ENCODE measurements around the gene MYEF2.
A peak's percentile ranks its signal among the peaks of the same experiment; 100 is the strongest.

Gene MYEF2, protein sequence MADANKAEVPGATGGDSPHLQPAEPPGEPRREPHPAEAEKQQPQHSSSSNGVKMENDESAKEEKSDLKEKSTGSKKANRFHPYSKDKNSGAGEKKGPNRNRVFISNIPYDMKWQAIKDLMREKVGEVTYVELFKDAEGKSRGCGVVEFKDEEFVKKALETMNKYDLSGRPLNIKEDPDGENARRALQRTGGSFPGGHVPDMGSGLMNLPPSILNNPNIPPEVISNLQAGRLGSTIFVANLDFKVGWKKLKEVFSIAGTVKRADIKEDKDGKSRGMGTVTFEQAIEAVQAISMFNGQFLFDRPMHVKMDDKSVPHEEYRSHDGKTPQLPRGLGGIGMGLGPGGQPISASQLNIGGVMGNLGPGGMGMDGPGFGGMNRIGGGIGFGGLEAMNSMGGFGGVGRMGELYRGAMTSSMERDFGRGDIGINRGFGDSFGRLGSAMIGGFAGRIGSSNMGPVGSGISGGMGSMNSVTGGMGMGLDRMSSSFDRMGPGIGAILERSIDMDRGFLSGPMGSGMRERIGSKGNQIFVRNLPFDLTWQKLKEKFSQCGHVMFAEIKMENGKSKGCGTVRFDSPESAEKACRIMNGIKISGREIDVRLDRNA

DNA sequence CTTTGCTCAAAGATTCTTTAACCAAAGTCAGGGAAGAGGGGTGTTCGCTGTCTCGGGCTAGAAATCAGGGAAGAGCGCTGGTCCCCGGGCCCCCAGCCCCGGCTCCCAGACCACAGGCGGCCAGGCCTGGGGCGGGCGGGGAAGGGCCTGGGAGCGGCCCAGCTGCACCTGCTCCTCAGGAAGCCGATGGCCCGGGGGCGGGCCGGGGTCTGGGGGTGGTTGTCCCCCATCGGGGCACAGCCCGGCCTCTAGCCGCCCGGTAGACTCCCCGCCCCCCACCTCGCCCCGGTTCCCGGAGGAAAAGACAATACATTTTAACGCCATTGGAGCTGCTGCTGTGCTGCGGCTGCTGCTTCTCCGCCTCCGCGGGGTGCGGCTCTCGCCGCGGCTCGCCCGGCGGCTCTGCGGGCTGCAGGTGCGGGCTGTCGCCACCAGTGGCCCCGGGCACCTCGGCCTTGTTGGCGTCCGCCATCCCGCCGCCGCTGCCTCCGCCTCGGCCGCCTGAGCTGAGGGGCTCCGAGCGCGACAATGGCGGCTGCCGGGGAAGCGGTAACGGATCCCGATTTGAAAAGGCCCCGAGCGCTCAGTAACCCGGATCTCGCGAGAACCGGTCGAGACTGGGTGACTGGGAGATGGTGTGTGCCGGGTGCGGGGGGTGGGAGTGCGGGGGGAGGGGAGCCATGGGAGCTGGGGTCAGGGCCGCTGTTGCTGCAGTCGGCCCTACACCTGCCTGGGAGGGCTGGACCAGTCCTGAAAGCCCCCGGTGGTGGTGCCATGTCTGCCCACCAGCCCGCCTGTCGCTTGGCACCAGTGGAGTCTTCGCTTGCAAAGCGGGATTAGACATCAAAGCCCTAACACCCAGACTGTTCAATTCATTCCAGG lies at the start of gene MYEF2:
MYEF2 (minus strand) TSS at position 530 of the 882 bp plus-strand sequence; CDS start at position 472, 58 bp downstream.
- peak; percentile 63 to 69 for DNase-seq

DNA sequence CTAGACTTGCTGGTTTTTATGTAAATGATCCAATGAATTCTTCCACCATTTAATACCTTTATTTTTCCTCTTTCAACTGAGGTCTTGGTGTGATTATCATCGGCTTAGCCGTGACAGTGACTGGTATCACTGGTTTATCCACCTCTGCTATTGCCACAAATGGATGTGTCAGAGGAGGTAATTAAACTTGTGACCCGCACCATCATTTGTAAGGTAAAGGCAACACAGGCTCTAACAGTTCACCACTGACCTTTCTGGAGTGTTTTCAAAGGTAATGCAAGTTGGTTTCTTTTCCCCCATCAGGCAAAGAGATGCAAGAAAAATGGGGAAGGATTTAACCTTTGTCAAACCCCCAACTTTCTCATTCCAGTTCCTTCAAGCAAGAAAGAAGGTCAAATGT lies 47.7 kb upstream of the MYEF2 start:
- DNase-seq: no peak

DNA sequence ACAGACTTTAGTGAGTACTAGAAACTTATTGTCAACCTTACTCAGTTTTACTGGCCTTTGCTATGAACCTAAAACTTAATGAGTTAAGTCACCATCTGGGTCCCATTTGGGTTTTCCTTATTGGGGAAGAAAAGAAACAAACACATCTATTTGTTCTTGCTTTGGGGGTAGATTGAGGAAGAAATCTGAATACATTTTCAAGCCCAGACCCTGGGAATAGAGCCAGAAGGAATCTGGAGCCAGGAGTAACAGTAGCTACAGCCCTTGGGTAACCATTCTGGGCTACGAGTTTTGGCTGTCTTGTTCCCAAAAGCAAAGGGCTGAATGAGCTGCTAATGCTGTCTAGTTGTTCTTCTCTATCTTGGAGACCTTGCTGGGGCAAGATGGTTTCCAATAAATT lies 44.5 kb upstream of the MYEF2 start:
- no peak for DNase-seq

DNA sequence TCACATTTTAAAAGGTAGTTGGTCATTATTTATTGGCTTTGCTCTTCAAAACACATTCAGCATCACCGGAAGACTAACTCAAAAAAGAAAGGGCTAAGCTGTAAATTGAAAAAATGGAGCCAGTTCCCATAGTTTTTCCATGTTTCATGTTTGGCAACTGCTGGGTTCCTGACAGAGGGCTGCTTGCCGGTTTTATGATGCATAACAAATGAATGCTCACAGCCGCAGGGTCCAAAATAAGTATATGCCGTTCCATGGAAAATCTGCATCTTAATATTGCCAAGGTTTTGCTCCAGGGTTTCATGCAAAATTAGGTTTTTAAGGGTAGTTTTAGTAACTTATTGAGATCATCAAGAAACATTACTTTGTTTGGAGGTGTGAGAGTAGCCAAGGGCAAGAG lies 43.8 kb upstream of the MYEF2 start:
- no peak for DNase-seq

DNA sequence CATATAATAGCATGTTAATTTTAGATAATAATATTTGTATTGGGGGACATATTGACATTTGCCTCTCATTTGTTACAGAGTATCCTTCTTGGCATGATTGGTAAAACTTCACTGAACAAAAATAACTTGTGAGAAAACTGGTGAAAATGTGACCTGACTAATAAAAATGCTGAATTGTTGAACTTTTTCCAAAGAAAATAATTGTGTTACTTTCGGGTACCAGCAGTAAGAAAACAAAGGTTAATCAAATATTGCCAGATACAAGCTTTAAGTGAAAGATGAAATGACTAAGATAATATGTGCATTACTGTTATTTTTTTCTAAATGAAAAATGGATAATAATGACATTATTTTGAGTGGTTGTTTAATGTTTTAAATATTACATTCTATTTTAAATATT lies 43.2 kb upstream of the MYEF2 start:
- no peak for DNase-seq

DNA sequence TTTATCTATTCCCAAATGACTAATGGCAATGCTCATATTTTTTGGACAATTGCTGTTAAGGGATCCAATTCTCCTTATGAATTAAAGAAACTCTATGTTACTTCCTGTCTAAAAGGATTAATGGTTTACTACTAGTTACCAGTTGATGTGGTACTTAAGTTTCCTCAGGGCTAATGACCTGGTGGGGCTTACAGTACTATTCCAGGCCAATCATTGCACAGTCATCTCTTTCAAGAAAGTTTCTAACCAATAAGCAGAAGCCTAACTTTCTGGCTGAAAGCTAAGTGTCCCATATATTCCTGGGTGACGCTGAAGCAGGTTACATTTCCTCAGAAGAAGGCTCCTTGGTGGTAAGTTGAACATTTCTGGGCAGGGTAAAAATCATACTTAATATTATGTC lies 27.9 kb upstream of the MYEF2 start, which contains the start of gene SLC12A1:
SLC12A1 (plus strand) TSS at position 322 of the 400 bp plus-strand sequence. CDS start 1,418 bp downstream, outside the sequence.
- no peak for DNase-seq

DNA sequence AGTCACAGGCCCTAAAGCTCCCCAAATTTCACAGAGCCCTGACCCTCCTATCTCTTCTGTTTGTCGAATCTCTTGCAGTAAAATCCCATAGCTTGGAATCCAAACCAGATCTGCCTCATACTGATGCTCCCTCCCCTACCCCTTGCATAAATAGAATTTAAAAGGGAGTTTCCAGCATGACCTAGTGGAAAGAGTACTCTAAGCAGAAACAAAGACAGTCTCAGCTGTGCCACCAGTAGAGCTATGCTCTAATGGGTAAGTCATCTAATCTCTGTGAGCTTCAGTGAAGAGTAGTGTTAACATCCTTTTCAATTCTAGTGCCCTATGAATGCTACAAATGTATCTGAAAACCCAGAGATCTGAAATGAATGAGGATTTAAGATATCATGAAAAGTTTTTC lies 24.0 kb upstream of the MYEF2 start:
- DNase-seq: no peak

DNA sequence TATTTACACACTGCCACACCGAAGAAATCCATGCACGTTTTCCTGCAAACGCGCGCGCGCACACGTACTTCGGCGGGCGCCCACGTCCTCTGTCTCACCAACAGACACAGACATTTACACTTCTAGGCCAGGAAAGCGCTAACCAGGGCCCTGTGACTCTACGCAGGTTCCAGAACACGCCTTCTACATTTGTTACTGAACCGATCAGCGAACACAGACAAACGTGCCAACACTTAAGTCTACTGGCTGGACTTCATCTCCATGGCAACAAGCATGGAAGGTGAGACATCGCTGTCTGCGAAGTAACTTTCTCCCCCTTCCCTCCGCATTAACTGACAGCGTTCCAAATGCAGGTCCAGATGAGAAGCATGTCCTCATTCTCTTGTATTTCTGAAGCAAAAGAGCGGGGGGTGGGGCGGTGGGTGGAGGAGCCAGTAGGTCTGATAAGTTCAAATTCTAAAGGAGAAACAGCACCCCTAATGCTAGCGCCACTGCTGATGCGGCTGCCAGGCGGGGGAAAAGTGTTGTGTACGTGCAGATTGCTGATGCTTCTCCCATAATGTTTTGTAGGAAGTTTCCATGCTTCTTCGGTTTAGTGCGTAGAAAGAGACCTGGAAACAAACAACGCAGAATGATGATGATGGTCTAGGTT lies 13.6 kb upstream of the MYEF2 start, which contains the start of gene CTXN2:
CTXN2 (plus strand) TSS at position 92 of the 652 bp plus-strand sequence. CDS start 9,636 bp downstream, outside the sequence.
- no peak for DNase-seq

DNA sequence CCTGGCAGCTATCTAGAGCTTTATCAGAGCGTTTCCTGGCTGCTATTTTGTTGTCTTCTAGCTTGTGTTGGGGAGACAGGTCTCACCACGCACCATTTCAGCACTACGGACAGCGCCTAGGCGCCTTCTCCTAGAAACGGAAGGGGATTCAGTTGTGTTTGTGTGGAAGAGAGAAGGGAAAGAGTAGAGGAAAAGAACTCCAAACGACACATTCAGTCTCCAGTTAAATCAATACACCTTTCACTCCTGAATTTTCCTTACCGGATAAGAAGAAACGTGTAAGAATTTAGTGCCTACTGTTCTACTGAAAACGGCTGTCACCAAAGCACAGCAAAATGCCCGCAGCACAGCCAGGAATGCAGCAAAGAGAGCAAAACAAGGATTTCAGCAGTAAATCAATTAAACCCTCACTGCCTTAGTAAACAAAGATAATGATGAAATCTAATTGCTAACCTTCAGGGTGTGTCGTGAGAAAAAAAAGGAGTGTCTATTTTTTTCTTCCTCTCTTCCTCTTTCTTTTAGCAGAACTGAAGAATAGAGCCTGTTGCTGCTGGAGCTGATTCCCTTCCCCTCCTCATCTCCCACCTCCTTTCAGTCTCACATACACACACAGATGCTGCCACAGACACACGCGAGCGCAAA lies 13.0 kb upstream of the MYEF2 start:
- DNase-seq: peak in 1 of 2 experiments; percentile 31

DNA sequence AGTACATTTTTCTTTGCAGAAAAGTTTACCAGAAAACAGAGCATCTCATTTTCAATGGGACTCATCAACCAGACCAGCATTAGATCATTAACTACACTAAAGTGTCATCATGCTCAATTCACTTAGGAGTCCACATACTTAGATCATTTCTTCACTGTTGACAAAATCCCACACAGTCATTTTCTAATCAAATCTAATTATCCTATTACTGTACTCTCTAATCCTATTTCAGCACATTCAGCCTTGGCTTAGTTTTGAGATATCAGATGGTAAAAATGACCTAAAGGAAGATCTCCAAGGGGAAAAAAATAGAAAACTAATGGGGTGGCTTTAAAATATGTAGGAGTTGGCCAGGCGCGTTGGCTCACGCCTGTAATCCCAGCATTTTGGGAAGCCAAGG lies 8.2 kb upstream of the MYEF2 start:
- no peak for DNase-seq

DNA sequence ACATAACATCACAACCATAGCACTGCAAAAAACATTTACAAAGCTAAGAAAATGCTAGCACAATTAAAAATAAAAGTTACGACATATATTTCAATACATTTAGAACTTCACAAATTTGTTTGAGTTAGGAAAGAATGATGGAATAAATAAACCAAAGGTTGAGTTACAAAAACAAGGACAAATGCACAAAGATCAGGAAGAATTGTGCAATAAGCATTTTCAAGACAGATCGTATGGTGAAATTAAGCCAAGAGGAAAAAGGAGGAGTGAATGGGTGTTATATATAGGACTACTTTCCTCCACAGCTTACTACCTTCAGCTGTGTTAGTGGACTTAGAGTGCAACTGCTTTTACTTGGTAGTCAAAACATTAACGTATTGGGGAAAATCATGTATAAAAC lies 7.4 kb upstream of the MYEF2 start:
- no peak for DNase-seq

DNA sequence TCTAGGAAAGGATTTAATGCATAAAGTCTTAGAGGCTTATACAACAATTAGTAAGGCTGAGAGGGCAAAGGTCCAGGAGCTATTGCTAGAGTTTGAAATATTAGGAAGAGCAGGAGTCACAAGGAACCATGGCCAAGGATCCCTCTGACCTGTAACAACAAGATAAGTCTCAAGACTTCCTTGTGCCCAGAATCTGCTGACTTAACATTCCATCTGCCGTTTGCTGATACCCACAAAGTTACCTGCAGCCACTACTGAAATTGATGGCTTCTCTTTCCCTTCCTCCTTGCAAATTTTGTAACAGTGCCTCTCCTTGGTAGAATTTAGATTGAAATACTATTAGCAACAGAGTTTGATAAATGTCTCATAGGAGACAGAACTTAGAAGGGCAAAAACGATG lies 4.7 kb upstream of the MYEF2 start:
- DNase-seq: no peak

DNA sequence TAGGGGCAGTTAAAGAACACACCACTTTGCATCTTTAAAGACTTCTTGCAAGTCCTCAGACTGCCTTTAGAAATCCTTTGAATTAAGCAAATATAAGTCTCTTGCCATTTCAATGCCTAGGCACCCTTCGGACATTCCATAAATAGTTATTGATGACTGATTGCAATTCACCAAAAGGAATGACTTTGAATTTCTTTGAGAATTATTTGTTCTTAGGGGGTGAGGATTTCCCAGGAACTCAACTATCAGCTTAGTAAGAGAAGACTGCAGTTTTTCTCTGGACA lies 495 bp upstream of the MYEF2 start:
- DNase-seq: no peak

DNA sequence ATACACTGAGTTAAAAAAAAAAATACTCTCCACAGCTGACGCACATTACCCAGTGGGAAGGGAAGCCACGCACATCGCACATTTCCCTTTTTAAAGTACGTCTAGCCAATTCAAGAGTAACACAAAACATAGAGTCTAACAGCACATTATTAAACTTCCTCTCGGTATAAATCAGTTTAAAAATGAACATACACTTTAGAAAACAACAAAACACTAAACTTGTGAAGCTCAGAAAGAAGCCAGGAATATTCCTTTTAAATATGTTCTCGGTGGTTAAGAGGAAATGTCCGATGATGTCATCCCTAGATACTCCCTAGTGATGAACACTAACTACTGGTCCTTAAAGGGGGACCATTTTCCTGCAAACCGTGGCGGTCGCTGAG lies 721 bp downstream of the MYEF2 start:
- no peak for DNase-seq

DNA sequence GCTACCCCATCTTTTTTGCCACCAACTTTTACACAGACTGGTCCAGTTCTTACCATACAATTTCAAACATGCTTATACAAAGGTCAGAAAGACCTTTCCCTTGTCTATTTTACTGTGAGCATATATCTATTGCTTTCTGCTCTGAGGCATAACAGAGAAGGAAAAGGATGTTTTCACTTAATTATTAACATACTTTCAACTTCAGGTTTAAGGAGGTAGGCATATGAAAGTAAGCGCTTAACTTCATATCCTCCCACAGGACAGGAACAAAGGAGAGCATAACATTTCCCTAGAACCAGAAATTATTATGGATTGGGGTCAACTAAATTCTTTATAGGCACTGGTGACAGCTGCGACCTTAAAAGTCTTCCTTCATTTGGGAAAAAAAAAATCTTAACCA lies 1.1 kb downstream of the MYEF2 start:
- no peak for DNase-seq

DNA sequence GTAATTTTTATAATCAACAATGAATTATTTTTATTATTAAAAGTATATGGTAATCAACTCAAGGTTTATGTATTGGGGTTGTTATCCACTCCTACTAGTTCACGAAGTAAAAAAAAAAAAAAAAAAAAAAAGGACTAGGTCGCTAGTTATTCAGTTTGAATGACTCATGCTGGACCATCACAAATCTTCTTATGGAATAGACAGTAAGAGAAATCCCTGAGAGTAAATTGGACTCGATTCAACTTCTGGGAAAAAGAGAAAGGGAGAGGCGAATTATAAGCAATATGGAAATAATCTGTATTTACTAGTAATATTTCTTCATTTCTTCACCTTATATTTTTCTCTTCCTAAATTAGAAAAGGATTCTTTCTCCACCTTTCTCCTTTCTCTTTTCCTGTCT lies 2.0 kb downstream of the MYEF2 start:
- no peak for DNase-seq

DNA sequence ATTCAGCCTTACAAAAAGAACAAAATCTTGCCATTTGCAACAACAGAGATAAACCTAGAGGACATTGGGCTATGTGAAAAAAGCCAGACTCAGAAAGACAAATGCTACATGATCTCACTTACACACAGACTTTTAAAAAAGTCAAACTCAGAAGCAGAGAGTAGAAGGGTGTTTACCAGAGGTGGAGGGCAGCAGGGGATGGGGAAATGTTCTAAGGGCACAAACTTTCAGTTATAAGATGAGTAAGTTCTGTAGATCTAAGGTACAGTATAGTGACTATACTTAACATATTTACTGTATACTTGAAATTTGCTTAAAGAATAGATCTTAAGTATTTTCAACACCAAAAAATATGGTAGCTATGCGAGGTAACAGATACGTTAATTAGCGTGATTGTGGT lies 3.0 kb downstream of the MYEF2 start:
- DNase-seq: no peak

DNA sequence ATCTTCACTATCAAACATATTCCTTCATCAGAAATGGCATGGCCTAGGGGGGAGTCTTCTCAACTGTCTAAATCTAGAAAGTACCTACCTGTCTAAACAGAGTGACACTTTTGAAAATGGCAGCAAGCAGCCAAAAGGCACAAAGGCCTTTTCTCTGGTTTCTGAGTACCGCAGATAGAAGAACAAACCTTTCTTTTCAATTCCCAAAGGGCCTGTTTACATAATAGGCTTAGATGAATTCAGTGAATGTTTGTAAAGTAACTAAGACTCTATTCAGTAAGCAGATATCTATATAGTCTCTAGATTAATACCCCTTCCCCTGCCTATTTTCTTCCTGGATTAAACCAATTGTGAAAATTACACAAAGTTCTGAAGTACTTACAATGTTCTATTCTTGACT lies 7.1 kb downstream of the MYEF2 start:
- no peak for DNase-seq

DNA sequence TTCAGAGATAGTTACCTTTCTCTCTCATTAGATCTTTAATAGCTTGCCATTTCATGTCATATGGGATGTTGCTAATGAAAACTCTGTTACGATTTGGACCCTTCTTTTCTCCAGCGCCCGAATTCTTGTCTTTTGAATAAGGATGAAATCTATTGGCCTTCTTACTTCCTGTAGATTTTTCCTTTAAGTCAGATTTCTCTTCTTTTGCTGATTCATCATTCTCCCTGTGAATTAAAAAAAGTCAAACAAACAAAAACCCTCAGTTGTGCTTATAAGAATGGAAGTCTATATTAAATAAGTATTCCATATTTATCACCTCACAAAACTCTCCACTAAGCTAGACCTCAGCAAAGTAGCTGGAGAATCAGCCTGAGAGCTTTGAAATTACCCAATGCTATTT lies 9.5 kb downstream of the MYEF2 start:
- DNase-seq: no peak

DNA sequence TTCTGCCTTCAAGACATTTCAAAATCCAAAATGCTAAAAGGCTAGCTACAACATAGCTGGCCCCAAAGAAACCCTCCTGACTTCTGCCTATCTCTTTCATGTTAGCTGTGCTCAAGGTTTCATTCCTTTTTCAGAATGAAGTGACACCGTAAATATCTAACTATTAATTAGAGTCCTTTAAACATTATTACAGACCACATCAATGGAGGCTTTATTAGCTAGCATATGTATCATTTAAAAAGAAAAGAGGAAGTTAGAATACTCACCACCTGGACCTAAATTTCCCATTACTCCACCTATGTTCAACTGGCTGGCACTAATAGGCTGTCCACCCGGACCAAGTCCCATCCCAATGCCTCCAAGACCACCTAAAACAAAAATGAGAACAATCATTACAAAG lies 24.6 kb downstream of the MYEF2 start:
- DNase-seq: no peak

DNA sequence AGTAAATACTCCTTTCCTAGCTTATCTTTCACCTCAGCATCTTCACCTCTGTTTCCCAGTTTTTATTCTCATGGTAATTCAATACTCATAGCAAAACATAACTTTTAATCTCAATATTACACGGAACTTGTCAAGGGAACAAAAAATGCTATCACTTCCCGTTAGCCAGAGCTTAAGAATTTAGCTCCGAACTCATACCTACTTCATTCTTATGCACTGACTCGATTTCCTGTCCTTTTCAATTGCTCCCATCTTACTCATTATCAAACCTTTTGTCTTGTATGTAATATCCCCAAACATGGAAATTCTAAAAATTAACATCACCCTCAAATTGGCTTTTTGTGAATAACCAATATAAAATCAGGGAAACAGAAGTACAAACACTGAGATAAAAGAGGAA lies 28.2 kb downstream of the MYEF2 start:
- no peak for DNase-seq

DNA sequence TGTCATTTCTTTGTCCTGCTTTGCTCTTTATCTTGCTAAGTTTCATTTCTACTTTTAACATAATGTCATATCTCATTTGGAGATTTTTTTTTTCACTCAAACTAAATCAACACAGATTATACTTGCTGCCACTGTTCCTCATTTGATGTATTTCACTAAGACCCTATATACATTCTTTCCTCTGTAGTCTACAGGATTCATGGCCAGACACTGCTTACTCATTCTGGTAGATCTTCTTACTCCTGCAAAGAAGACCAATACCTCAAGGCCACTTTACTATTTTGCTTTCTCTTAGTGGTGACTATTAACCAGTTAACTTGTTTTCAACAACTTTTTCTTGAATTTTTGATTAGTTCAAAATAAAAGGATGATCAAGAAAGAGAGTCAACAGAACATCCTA lies 30.7 kb downstream of the MYEF2 start:
- no peak for DNase-seq

DNA sequence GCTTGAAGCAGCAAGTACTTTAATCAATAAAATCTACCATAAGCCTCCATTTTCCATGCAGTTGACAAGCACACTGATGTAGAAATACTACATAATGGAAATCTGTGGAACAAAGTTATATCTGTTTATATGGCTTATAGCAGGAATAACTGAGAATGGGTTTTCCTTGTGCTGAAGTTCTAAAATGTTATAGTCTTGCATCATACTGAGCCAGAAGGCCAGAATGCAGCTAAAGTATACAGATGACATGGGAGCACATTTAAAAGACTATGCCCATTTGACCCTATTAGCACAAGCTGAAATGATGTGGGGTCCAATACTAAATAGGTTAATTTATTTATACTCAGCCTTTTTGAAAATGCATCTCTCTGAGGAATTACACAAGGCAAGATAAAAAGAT lies 32.2 kb downstream of the MYEF2 start:
- no peak for DNase-seq

Data from stimulated activated CD4-positive, alpha-beta T cell treated with anti-CD3 and anti-CD28 coated beads, Interleukin-4, amount 100 ng/mL, for 4 hours (primary cell).